Measurements from ENCODE around the gene SLC28A1. TPM values are rescaled to one million over a fixed set of nuclear protein-coding genes. Genes with fewer than 3 reads are reported as not detected.
"Not testable (repeated sequence)": the region's sequence is repeated elsewhere in the genome, so short reads cannot be mapped to it uniquely, and the experiment has no call there.

Gene SLC28A1
- total RNA-seq, 4 donors from 2014 or later: not detected

DNA sequence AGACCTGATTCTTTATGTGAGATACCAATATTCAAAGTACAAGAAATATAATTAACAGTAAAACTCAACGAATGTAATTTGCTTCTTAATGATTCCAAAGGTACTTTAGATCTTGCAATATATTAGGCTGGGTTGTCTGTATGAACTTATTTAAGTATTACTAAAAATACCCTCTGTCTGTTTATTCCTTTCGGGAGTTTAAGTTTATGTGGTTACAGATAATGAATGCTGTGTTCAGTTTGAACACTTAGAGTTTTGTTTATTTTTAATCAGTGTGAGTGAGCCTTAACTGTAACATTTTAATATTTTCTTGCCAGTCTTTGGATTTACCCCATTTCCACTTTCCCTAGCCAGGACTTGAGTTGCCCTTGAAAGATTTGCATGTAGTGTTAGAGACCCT, 100.7 kb downstream of the SLC28A1 start:
- Histone ChIP-seq H3K4me3 (no peak overlapping the region), H3K9me3 (no peaks in the 10 kb centered on the region), H3K27me3 (no peaks in the 10 kb centered on the region), H3K4me1 (peaks cover 0 to 74% (median 30%) of the 10 kb centered on the region in 4 donors), H3K36me3 (no peaks in the 10 kb centered on the region), H3K27ac (peak overlapping the region in 1 of 4 donors; percentile 24)
- TF ChIP-seq POLR2AphosphoS5 (IDR thresholded peaks at IDR 0.05) (no peak), EP300 (IDR thresholded peaks at IDR 0.05; ENCODE audit: low read depth) (no peak), POLR2A (IDR thresholded peaks at IDR 0.05) (no peak)
- TF ChIP-seq, protein P1, sequence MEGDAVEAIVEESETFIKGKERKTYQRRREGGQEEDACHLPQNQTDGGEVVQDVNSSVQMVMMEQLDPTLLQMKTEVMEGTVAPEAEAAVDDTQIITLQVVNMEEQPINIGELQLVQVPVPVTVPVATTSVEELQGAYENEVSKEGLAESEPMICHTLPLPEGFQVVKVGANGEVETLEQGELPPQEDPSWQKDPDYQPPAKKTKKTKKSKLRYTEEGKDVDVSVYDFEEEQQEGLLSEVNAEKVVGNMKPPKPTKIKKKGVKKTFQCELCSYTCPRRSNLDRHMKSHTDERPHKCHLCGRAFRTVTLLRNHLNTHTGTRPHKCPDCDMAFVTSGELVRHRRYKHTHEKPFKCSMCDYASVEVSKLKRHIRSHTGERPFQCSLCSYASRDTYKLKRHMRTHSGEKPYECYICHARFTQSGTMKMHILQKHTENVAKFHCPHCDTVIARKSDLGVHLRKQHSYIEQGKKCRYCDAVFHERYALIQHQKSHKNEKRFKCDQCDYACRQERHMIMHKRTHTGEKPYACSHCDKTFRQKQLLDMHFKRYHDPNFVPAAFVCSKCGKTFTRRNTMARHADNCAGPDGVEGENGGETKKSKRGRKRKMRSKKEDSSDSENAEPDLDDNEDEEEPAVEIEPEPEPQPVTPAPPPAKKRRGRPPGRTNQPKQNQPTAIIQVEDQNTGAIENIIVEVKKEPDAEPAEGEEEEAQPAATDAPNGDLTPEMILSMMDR (IDR thresholded peaks at IDR 0.05): no peak
- DNase-seq: no peak
- WGBS, 2 donors (ENCODE audit: low coverage in 1 of 2): 11 to 35% methylated on average over 2 of the region's 2 CpGs
- intact Hi-C loops (cut with DNase I; ENCODE audit: low total_unique reads) (no loop called here), in situ Hi-C loops (cut with MboI; ENCODE audit: low pct_ligation_motif_present in 1 of 4, low pct_unique_long_range_greater_than_20kb in 1 of 4, low sequenced_read_pairs in 3 of 4) (no loop called here)

DNA sequence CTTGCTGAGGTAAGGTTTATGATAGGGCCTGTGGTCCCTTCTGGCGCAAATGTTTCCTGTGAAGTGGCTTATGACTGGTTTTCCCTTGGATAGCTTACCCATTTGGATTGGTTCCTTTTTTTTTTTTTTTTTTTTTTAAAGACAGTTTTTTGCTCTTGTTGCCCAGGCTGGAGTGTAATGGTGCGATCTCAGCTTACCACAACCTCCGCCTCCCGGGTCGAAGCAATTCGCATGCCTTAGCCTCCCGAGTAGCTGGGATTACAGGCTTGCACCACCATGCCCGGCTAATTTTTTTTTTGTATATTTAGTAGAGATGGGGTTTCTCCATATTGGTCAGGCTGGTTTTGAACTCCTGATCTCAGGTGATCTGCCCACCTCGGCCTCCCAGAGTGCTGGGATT, 102.9 kb downstream of the SLC28A1 start:
- H3K9me3 ChIP-seq; intact Hi-C loops (cut with DNase I; ENCODE audit: low total_unique reads); H3K36me3 ChIP-seq; H3K4me3 ChIP-seq; H3K27ac ChIP-seq; H3K27me3 ChIP-seq; DNase-seq; in situ Hi-C loops (cut with MboI; ENCODE audit: low pct_ligation_motif_present in 1 of 4, low pct_unique_long_range_greater_than_20kb in 1 of 4, low sequenced_read_pairs in 3 of 4): not testable (repeated sequence)
- peaks cover 2 to 96% (median 35%) of the 10 kb centered on the region in 4 donors for H3K4me1 ChIP-seq
- 86 to 93% methylated on average over 1 to 9 of the region's 9 CpGs for WGBS, 2 donors (ENCODE audit: low coverage in 1 of 2)

DNA sequence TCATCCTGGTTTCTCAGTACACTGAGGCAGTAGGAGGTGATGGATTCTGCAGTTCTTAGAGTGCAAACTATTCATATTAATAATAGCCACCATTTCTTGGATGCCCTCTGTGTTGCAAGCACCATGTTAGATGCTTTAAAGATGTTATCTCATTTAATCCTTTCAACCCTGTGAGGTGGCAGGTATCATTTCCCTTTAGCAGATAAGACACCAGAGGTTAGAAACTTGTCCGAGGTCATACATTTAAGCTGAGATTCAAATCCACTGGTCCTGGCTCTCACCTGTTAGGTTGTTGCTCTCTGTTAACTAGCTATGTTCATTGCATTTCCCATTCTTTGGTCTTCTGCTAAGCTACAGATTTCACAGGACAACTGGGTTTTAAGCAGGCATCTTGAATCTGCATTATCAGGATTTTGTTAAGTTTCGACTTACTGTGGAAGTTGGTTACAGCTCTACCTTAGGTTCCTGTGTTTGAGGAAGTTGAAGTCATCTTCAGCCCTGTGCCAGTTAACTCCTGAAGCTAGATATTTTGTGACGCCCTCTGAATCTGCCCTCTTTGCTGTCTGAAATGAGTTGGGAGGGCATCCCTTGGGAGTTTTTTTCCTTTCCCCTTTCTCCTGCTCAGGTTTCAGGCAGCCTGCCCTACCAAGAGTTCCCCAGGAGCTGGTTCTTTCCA, 103.6 kb downstream of the SLC28A1 start:
- Histone ChIP-seq H3K4me3 (no peak overlapping the region), H3K4me1 (peaks cover 4 to 99% (median 40%) of the 10 kb centered on the region in 4 donors), H3K27ac (no peak overlapping the region), H3K27me3 (no peaks in the 10 kb centered on the region), H3K9me3 (no peaks in the 10 kb centered on the region), H3K36me3 (no peaks in the 10 kb centered on the region)
- WGBS, 2 donors (ENCODE audit: low coverage in 1 of 2): 66 to 90% methylated on average over 3 of the region's 3 CpGs
- TF ChIP-seq POLR2AphosphoS5 (IDR thresholded peaks at IDR 0.05) (no peak), EP300 (IDR thresholded peaks at IDR 0.05; ENCODE audit: low read depth) (no peak), POLR2A (IDR thresholded peaks at IDR 0.05) (no peak)
- TF ChIP-seq, protein P1 (IDR thresholded peaks at IDR 0.05): no peak
- no peak for DNase-seq
- in situ Hi-C loops (cut with MboI; ENCODE audit: low pct_ligation_motif_present in 1 of 4, low pct_unique_long_range_greater_than_20kb in 1 of 4, low sequenced_read_pairs in 3 of 4) (no loop called here), intact Hi-C loops (cut with DNase I; ENCODE audit: low total_unique reads) (no loop called here)

DNA sequence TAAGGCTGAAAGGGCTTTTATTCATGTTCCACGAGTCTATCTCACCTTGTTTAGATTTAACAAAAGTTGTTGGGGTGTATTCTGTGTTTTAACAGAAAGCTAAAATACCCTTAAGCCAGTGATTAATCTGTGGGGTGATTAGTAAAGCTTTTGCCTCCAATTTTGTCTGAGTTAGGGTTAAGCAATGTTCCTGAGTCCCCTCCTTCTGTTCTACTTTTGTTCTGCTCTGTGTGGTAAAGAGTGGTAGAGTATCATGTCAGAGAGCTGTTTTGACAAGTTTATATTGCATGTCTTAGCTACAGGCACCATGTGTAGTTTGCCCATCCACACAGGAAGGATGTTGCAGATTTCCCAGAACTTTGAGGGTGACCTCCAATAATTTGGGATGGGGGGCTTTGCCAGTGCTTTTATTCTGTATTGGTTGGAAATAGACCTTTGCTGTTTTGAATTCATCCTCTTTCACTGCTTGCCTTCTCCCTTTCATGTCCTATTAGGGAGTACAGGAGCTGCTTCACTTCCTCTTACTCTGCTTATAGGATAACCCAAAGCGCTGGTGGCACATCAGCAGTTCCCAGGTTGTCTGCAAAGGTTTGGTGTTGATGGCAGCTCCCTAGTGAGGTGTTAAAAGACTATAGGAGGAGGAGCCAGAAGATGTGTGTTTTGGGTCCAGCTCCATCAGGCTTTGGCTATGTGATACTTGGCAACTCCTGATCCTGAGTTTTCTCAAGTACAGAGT, 104.6 kb downstream of the SLC28A1 start:
- in situ Hi-C loops (cut with MboI; ENCODE audit: low pct_ligation_motif_present in 1 of 4, low pct_unique_long_range_greater_than_20kb in 1 of 4, low sequenced_read_pairs in 3 of 4) (no loop called here), intact Hi-C loops (cut with DNase I; ENCODE audit: low total_unique reads) (no loop called here)
- 82% methylated on average over 2 of the region's 2 CpGs; no CpG with 5 or more reads in 1 of the 2 donors for WGBS, 2 donors (ENCODE audit: low coverage in 1 of 2)
- H3K36me3 ChIP-seq: no peaks in the 10 kb centered on the region
- peaks cover 4 to 98% (median 32%) of the 10 kb centered on the region in 4 donors for H3K4me1 ChIP-seq
- H3K27me3 ChIP-seq: no peaks in the 10 kb centered on the region
- no peak for DNase-seq
- no peaks in the 10 kb centered on the region for H3K9me3 ChIP-seq
- H3K4me3 ChIP-seq: no peak overlapping the region
- TF ChIP-seq, protein P1 (IDR thresholded peaks at IDR 0.05): no peak
- TF ChIP-seq POLR2A (IDR thresholded peaks at IDR 0.05): no peak
- TF ChIP-seq POLR2AphosphoS5 (IDR thresholded peaks at IDR 0.05): no peak
- no peak for TF ChIP-seq EP300 (IDR thresholded peaks at IDR 0.05; ENCODE audit: low read depth)
- no peak overlapping the region for H3K27ac ChIP-seq
